Measurements from ENCODE around the gene RAB3GAP1. TPM values are rescaled to one million over a fixed set of nuclear protein-coding genes. Genes with fewer than 3 reads are reported as not detected.

RAB3GAP1 gene
- total RNA-seq, 2 donors from 2014 or later = 34.3 to 47.9 TPM

GRCh38 chr2:135150725-135151124 lies 98.6 kb downstream of the RAB3GAP1 start:
- intact Hi-C loops (cut with DNase I) = no loop called here
- no peaks in the 10 kb centered on the region for H3K27me3 ChIP-seq
- no peak for DNase-seq
- H3K9me3 ChIP-seq = no peaks in the 10 kb centered on the region
- no peak overlapping the region for H3K27ac ChIP-seq
- H3K9ac ChIP-seq (ENCODE audit: low read depth in 2 of 2, low read length in 2 of 2) = no peak overlapping the region
- no peak overlapping the region for H3K4me3 ChIP-seq
- no peak for TF ChIP-seq CTCF (IDR thresholded peaks at IDR 0.05)
- peaks cover 6% of the 10 kb centered on the region for H3K36me3 ChIP-seq
- no peaks in the 10 kb centered on the region for H3K4me1 ChIP-seq

- Histone ChIP-seq H3K4me3 (no peak overlapping the region), H3K9ac (ENCODE audit: low read depth in 2 of 2, low read length in 2 of 2) (no peak overlapping the region), H3K27me3 (no peaks in the 10 kb centered on the region), H3K9me3 (no peaks in the 10 kb centered on the region), H3K36me3 (peaks cover 6% of the 10 kb centered on the region), H3K27ac (no peak overlapping the region), H3K4me1 (no peaks in the 10 kb centered on the region)
- DNase-seq = no peak
- intact Hi-C loops (cut with DNase I) = no loop called here
- no peak for TF ChIP-seq CTCF (IDR thresholded peaks at IDR 0.05)
Measured at GRCh38 chr2:135151615-135152014, 99.5 kb downstream of the RAB3GAP1 start.

GRCh38 chr2:135152361-135152760 lies 100.3 kb downstream of the RAB3GAP1 start:
- Histone ChIP-seq H3K27ac (no peak overlapping the region), H3K9ac (ENCODE audit: low read depth in 2 of 2, low read length in 2 of 2) (no peak overlapping the region), H3K36me3 (peaks cover 6% of the 10 kb centered on the region), H3K9me3 (no peaks in the 10 kb centered on the region), H3K27me3 (no peaks in the 10 kb centered on the region), H3K4me1 (no peaks in the 10 kb centered on the region), H3K4me3 (no peak overlapping the region)
- intact Hi-C loops (cut with DNase I) = no loop called here
- DNase-seq = no peak
- no peak for TF ChIP-seq CTCF (IDR thresholded peaks at IDR 0.05)

- TF ChIP-seq CTCF (IDR thresholded peaks at IDR 0.05) = no peak
- Histone ChIP-seq H3K4me1 (no peaks in the 10 kb centered on the region), H3K9ac (ENCODE audit: low read depth in 2 of 2, low read length in 2 of 2) (no peak overlapping the region), H3K9me3 (no peaks in the 10 kb centered on the region), H3K27ac (no peak overlapping the region), H3K4me3 (no peak overlapping the region), H3K36me3 (peaks cover 6% of the 10 kb centered on the region), H3K27me3 (no peaks in the 10 kb centered on the region)
- intact Hi-C loops (cut with DNase I) = no loop called here
- no peak for DNase-seq
Measured at GRCh38 chr2:135154962-135155361, 102.9 kb downstream of the RAB3GAP1 start.

- Histone ChIP-seq H3K9ac (ENCODE audit: low read depth in 2 of 2, low read length in 2 of 2) (no peak overlapping the region), H3K27me3 (no peaks in the 10 kb centered on the region), H3K36me3 (peaks cover 2% of the 10 kb centered on the region), H3K4me1 (no peaks in the 10 kb centered on the region), H3K27ac (no peak overlapping the region), H3K4me3 (no peak overlapping the region), H3K9me3 (no peaks in the 10 kb centered on the region)
- intact Hi-C loops (cut with DNase I) = no loop called here
- DNase-seq = no peak
- TF ChIP-seq CTCF (IDR thresholded peaks at IDR 0.05) = no peak
Measured at GRCh38 chr2:135157856-135158255, 105.8 kb downstream of the RAB3GAP1 start.

- Histone ChIP-seq H3K9ac (ENCODE audit: low read depth in 2 of 2, low read length in 2 of 2) (no peak overlapping the region), H3K4me3 (no peak overlapping the region), H3K36me3 (no peaks in the 10 kb centered on the region), H3K27ac (no peak overlapping the region), H3K4me1 (no peaks in the 10 kb centered on the region), H3K9me3 (no peaks in the 10 kb centered on the region), H3K27me3 (no peaks in the 10 kb centered on the region)
- TF ChIP-seq CTCF (IDR thresholded peaks at IDR 0.05) = no peak
- DNase-seq = no peak
- intact Hi-C loops (cut with DNase I) = no loop called here
Measured at GRCh38 chr2:135159191-135159590, 107.1 kb downstream of the RAB3GAP1 start.
